ENCODE results near the gene HOXB6.

HOXB6 gene

GRCh38 chr17:48565022-48565554 is 39.7 kb downstream of the HOXB6 start:
- no peak for DNase-seq

- peak in 1 of 2 experiments; percentile 44 for DNase-seq
Observed at GRCh38 chr17:48564188-48565021, 40.4 kb downstream of the HOXB6 start.

- no peak for DNase-seq
Observed at GRCh38 chr17:48563867-48564187, 41.0 kb downstream of the HOXB6 start.

- DNase-seq, result no peak
Observed at GRCh38 chr17:48563385-48563838, 41.4 kb downstream of the HOXB6 start.

- no peak for DNase-seq
Observed at GRCh38 chr17:48562934-48563333, 41.9 kb downstream of the HOXB6 start.

GRCh38 chr17:48561884-48562810 is 42.6 kb downstream of the HOXB6 start:
- no peak for DNase-seq

GRCh38 chr17:48559840-48560817 is 44.7 kb downstream of the HOXB6 start:
- DNase-seq, result no peak

GRCh38 chr17:48559122-48559839 is 45.5 kb downstream of the HOXB6 start:
- no peak for DNase-seq

GRCh38 chr17:48558831-48559121 is 46.0 kb downstream of the HOXB6 start:
- DNase-seq, result no peak

- no peak for DNase-seq
Observed at GRCh38 chr17:48558057-48558830, 46.5 kb downstream of the HOXB6 start.

- no peak for DNase-seq
Observed at GRCh38 chr17:48556576-48557401, 48.0 kb downstream of the HOXB6 start.

- DNase-seq, result no peak
Observed at GRCh38 chr17:48556229-48556575, 48.6 kb downstream of the HOXB6 start.

GRCh38 chr17:48555258-48556228 is 49.2 kb downstream of the HOXB6 start:
- DNase-seq, result peak in 1 of 2 experiments; percentile 64

- DNase-seq, result peak in 1 of 2 experiments; percentile 25
Observed at GRCh38 chr17:48554412-48555257, 50.2 kb downstream of the HOXB6 start.

GRCh38 chr17:48553826-48554225 is 51.0 kb downstream of the HOXB6 start:
- DNase-seq, result no peak

- DNase-seq, result no peak
Observed at GRCh38 chr17:48553190-48553547, 51.6 kb downstream of the HOXB6 start.

- DNase-seq, result no peak
Observed at GRCh38 chr17:48552466-48553189, 52.2 kb downstream of the HOXB6 start.

Data from NCI-H446 (cell line).